HG03280 (cell line): ENCODE measurements around the gene CYS1.
"Not testable (repeated sequence)": the region's sequence is repeated elsewhere in the genome, so short reads cannot be mapped to it uniquely, and the experiment has no call there.

Experiments
- ATAC-seq: cut with Tn5 transposase; IDR thresholded peaks from one replicate; pipeline ENCODE4 v1.9.1; 2021; ENCODE audit warnings: mild to moderate bottlenecking, moderate library complexity; ENCODE audit not compliant: unreplicated experiment

Gene CYS1

DNA sequence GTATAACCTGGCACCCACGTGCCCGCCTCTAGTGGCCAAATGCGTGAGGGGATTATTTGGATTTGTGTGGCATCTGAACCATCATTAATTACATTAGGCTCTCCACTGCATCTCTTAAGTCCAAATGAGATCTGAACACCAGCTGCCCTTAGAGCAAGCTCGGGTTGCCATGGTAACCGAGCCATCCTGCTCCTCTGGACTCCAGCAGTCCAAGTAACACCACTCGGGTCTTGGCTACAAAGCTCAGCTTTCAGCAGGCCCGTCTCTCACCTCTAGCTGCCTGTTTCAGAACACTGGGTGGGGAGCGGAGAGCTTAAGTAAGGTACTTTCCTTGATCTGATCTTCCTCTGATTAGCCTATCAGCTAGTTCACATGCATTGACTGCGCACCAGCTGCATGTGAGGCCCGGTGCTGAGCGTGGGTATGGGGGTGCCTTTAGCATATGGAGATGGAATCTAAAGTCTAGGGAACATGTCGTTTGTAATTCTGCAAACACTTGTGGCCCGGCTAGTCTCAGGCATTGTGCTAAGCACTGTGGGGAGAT lies 14.1 kb upstream of the CYS1 start:
- ATAC-seq: no peak

- not testable (repeated sequence) for ATAC-seq
Measured at GRCh38 chr2:10091889-10092244, 11.7 kb upstream of the CYS1 start.

DNA sequence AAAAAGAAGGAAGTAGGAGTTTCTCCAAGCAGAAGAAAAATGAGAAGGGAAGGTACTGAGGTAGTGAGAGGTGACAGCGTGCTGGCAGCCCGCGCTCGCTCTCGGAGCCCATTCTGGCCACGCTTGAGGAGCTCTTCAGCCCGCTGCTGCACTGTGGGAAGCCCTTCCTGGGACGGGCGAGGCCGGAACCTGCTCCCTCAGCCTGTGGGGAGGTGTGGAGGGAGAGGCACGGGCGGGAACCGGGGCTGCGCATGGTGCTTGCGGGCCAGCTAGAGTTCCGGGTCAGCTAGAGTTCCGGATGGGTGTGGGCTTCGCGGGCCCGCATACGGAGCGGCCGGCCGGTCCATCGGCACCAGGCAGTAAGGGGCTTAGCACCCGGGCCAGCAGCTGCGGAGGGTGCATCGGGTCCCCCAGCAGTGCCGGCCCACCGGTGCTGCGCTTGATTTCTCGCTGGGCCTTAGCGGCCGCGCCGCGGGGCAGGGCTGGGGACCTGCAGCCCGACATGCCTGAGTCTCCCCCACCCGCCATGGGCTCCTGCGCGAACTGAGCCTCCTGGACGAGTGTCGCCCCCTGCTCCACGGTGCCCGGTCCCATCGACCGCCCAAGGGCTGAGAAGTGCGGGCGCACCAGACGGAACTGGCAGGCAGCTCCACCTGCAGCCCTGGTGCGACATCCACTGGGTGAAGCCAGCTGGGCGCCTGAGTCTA lies 11.1 kb upstream of the CYS1 start:
- ATAC-seq: peak; percentile 43

GRCh38 chr2:10089565-10090190 lies 9.5 kb upstream of the CYS1 start:
- ATAC-seq: no peak

DNA sequence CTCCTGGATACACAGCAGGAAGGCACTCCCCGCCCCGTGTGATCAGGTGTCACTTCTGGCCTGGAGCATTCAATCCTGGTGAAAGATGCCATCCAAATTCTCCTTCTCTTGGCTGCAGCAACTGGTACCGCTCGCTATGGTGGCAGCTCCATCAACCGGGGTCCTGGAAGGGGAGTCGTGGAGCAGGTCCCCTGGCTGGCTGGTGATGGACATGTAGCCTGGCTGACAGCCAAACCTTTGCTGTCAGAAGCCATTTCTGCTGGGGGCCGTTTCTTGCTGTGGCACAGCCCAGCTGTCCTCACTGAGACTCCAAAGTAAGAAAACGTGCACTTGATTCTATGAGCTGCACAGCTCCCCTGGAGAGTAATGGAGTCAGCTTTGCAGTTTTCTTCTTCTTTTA lies 7.1 kb upstream of the CYS1 start:
- no peak for ATAC-seq

DNA sequence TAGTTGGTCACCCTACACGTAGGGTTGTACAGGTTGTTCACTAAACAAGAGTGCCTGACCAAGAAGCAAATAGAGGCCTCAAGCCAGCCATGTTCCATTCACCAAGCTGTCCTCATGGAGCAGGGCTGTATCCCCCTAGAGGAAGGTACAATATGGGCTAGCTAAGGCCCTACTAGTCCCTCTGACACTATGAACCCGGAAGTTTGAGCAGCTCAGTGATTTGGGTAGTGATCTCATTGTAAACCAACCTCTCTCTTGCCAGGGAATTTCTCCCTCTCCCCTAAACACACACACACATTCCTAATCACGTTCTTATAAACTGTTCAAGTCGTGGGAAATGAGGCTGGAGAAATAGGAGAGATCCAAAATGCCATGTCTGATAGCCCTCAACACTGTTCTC lies 6.7 kb upstream of the CYS1 start:
- no peak for ATAC-seq

DNA sequence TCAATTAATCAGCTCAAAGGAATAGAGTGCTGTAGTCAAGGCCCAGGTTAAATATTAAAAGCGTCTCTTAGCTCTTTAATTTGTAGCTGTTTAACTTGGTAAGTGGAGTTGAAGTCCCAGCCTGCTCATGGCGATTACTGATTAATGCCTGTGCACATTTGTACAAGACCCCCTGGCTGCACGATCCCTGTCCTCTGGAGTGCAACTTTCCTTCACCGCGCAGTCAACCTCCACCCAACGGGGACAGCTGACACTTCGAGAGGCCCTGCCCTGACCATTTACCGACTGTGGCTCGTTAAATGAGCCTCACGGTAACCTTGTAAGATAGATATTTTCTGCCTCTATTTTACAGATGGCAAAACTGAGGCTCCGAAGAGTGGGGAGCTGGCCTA lies 5.5 kb upstream of the CYS1 start:
- ATAC-seq: no peak

- ATAC-seq: no peak
Measured at GRCh38 chr2:10085043-10085667, 4.9 kb upstream of the CYS1 start.

DNA sequence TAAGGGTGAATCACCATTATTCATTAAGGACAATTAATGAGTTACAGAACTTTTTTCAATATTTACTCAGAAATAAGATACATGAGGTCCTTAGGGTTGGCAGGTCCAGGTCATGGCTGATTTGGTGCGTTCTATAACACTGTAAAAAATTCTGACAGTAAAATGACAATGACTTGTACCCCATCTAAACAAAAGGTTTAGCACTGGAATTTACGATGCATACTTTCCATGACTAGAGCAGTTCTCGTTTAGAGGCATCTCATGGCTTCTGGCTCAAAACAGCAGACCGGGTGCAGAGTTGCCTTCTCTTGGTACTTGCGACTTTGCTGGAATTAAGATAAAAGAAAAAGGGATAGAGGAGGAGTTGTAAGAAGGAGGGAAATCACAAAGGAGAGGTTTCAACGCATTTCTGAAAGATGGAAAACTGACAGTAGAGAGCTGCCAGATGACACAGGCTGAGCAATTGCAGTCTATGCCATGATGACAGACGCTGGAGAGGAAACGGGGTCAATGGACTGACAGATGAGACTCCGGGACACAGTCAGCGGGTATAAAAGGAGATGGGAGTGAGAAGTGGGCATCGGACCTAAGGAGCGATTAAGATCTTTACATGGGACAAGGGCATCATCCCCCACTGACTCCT lies 4.1 kb upstream of the CYS1 start:
- ATAC-seq: no peak

DNA sequence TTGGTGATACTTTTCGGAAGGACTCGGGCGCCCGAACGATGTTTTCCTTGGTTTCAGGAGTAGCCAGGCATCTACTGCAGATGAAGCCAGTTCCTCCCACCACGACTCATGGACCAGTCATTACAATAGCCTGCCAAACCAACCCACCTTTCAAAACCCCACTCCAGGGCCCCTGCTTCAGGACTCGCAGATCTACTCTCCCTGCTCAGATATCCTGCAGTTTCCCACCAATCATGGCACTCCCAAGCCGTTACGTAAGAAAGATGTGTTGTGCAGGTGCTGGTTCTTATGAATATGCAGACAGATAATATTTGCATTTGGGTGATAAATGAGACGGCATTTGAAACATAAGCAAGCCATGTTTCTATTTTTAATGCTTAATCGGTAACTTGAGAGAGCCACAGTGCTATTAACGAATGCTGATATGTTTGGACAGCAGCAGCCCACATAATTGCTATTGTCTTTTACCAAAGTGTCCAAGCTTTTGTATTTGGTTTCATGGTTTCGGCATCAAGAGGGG lies 3.5 kb upstream of the CYS1 start:
- peak; percentile 41 for ATAC-seq

GRCh38 chr2:10083046-10083445 lies 2.8 kb upstream of the CYS1 start:
- no peak for ATAC-seq

DNA sequence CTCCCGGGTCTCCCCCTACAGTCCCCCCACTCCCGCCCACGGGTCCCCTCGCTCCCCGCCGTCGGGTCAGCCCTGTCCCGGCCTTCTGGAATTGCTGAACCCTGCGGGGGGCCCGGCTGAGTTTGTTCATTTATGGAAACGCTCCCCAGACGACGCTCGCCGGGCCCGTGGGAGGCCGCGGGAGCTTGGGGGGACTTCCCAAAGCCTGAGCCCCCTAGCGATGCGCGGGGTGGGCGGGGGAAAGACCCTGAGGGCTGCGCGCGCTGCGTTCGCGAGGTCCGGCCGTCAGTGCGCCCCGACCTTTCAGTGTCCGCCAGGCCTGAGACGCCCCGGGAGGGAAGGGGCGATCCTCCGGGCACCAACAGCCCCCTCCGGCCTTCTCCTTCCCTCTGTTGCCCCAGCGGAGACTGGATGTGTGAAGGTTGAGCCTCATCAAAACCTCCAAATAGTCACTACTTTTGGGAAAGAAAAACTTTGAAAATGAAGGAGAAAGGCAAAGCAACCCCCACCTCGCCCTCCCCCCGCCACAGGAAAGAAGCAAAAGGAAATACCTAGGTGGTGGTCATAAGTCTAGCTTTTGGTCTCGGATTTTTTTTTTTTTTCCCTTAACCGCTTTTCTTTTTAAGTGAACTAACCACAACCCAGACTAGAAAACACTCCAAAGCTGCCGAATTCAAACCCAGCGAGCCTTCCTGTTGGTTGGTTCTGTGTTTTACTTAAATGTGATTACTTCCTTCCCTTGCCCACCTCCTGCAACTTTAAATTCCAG lies 509 bp upstream of the CYS1 start:
- peak; percentile 23 for ATAC-seq

- peak; percentile 18 for ATAC-seq
Measured at GRCh38 chr2:10079266-10079869, 843 bp downstream of the CYS1 start.

DNA sequence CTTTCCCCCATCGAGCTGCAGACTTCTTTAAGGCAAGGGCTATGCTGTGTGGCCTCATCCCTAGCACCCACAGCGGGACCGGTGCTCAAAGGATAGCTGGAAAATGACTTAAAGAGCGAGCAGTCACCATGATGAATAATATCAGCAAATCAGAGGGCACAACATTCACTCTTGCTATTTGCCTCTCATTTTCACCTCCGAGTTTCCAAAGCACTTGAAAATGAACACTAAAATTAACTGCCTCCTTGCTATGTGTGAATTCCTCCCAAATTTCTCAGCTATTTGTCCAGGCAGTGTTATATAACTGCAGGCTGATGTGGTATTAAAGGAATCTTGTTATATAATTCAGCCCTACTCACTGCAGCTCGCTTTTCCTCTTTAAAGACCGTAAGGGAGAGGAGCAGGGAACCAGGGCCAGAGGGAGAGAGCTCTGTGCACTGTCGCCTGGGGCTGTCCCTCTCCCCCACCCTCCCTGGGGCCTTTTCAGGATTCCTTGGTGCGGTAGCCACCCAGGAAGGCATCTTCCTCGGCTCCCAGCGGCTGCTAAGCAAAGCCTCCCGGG lies 1.4 kb downstream of the CYS1 start:
- no peak for ATAC-seq

DNA sequence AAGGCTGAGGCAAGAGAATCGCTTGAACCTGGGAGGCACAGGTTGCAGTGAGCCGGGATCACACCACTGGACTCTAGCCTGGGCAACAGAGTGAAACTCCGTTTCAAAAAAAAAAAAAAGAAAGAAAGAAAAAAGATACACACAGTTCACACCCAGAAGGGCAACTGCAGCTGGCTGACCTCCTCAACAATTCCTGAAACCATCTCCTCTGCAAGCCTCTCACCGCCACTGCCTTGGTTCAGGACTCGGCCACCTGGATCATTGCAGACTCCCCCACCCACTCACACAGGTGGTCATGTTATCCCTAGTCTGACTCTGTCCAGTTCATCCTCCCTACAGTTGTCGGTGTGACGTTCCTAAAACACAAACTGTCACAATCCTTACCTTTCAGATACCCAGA lies 2.2 kb downstream of the CYS1 start:
- ATAC-seq: no peak

DNA sequence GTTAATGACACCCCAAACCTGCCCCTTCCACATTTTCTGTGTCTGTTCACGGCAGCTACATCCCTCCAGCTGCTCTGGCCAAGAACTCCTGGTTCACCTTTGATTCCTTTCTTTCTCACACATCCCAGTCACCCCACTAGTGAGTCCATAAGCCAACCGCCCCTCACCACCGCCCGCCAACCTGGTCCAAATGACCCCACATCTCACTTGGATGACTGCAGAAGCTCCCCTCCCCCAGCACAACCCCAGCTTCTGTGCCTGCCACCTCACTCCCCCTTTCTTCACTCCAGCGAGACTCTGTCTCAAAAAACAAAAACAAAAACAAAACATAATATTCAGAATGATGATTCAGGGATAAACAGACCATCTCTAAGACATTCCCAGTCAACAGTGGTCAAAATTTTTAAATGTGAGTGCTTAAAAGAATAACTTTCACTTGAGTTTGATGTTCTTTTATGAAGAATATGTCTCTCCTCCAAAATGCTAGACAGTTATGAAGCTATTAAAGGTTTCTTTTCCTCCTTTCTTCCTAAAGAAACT lies 3.2 kb downstream of the CYS1 start:
- ATAC-seq: no peak

DNA sequence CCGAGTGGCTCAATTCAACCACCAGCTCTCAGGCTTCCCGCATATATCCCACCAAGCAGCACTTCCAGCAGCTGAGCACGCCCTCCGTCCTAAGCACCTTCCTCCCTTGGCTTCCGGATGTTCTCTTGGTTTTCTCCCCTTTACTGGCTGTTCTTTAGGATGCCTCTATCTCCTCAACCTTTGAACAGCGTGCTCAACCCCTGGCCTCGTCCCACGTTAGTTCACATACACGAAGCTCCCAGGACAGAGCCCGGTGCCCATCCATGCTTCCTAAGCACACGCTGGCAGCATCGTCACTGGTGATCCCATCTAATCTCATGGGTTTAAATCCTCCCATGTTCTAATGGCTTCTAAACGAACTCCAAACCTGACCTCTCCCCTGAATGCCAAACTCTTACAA lies 3.7 kb downstream of the CYS1 start:
- no peak for ATAC-seq

DNA sequence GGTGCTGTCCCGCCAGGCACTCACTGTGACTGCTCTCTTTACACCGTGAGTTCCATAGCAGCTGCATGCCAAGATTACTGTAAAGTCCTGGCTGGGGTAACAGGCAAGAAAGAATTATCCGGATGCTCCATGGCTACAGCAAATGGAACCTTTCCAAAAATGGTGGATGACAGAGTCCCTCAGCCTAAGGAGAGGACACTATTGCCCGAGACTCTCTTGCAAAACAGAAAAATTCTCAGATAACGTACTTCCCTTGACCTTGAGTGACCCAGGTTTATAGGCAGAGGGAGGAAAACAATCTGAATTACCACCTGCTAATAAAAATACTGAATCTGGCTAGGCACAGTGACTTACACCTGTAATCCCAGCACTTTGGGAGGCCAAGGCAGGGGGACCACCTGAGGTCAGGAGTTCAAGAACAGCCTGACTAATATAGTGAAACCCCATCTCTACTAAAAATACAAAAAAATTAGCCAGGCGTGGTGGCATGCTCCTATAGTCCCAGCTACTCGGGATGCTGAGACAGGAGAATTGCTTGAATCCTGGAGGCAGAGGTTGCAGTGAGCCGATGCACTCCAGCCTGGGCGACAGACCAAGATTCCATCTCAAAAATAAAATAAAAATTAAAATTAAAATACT lies 4.5 kb downstream of the CYS1 start:
- no peak for ATAC-seq

DNA sequence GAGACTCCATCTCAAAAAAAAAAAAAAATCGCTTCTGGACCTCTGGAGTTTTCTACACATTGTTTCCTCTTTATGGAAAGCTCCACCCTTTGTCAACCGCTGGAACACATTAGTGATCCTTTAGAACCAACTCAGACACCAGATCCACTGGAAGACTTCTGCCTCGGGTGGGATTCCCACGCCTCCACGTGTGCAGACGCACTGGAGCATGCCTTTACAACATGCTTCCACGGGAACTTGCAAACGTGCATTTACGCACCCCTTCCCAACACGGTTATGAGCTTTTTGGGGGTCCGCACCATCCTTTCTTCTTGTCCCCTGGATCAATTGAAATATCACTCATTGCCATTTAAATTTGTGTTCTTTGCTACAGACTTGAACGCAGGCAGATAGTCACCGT lies 5.1 kb downstream of the CYS1 start:
- ATAC-seq: no peak
